HepG2 (cell line): ENCODE data around the gene STMN3. TPM values are rescaled to one million over a fixed set of nuclear protein-coding genes. Genes with fewer than 3 reads are reported as not detected.

Source experiments
- BCL3 ChIP-seq: sonication (generic); formaldehyde crosslinking; IDR thresholded peaks from 2 replicates; pipeline ENCODE4 v1.5.1; 2020; ENCODE audit warnings: mild to moderate bottlenecking, missing genetic modification reagents, moderate library complexity
- CEBPB ChIP-seq: IDR thresholded peaks from 2 replicates; pipeline ENCODE4 v1.6.1; 2011; ENCODE audit warnings: low read depth, low read length, improper control_type of control experiment, borderline replicate concordance
- EED ChIP-seq: sonication (generic); formaldehyde crosslinking; IDR thresholded peaks from 2 replicates; pipeline ENCODE4 v1.5.0; 2020; ENCODE audit warnings: mild to moderate bottlenecking, missing genetic modification reagents
- GZF1 ChIP-seq: sonication (generic); formaldehyde crosslinking; IDR thresholded peaks from 2 replicates; pipeline ENCODE4 v1.5.1; 2020; ENCODE audit warnings: mild to moderate bottlenecking, missing genetic modification reagents
- KLF6 ChIP-seq: IDR thresholded peaks from 2 replicates; pipeline ENCODE4 v1.8.0; 2016; ENCODE audit warnings: missing biosample characterization, missing genetic modification reagents
- MIXL1 ChIP-seq: IDR thresholded peaks from 2 replicates; pipeline ENCODE4 v1.6.1; 2016
- PCBP2 ChIP-seq: fragments of 200-400 bp; formaldehyde crosslinking; optimal IDR thresholded peaks from 2 replicates; pipeline ENCODE3; 2018; ENCODE audit warnings: low read length, low read depth; ENCODE audit not compliant: poor library complexity, severe bottlenecking
- POLR2A ChIP-seq, 2 experiments: IDR thresholded peaks; 2 replicates each; pipeline ENCODE4 v1.6.1; 2011; ENCODE audit warnings: low read depth in 2 of 2, low read length in 2 of 2, mild to moderate bottlenecking in 1 of 2, moderate library complexity in 1 of 2; ENCODE audit not compliant: insufficient read depth in 1 of 2
- RBM39 ChIP-seq: fragments of 200-400 bp; formaldehyde crosslinking; IDR thresholded peaks from one replicate; pipeline ENCODE4 v1.6.1; 2018; ENCODE audit warnings: antibody characterized with exemption, mild to moderate bottlenecking, low read depth, low read length; ENCODE audit not compliant: poor library complexity, severe bottlenecking
- RCOR2 ChIP-seq: IDR thresholded peaks from 2 replicates; pipeline ENCODE4 v1.6.1; 2016; ENCODE audit warnings: missing biosample characterization, missing genetic modification reagents
- RXRB ChIP-seq: IDR thresholded peaks from 2 replicates; pipeline ENCODE4 v1.6.1; 2016; ENCODE audit warnings: borderline replicate concordance, missing genetic modification reagents, missing compliant biosample characterization
- SMAD3 ChIP-seq: sonication (generic); formaldehyde crosslinking; IDR thresholded peaks from 2 replicates; pipeline ENCODE4 v1.4.0; 2020; ENCODE audit warnings: missing genetic modification reagents
- SMC3 ChIP-seq: IDR thresholded peaks from 2 replicates; pipeline ENCODE4 v1.6.1; 2011; ENCODE audit warnings: low read length, improper control_type of control experiment
- SMYD3 ChIP-seq: sonication (generic); formaldehyde crosslinking; IDR thresholded peaks from 2 replicates; pipeline ENCODE4 v1.8.1; 2023; ENCODE audit warnings: mild to moderate bottlenecking, missing genetic modification reagents
- WIZ ChIP-seq: sonication (generic); formaldehyde crosslinking; IDR thresholded peaks from 2 replicates; pipeline ENCODE4 v1.5.1; 2020; ENCODE audit warnings: mild to moderate bottlenecking, missing genetic modification reagents
- XBP1 ChIP-seq: sonication (generic); formaldehyde crosslinking; IDR thresholded peaks from 2 replicates; pipeline ENCODE4 v1.5.0; 2020; ENCODE audit warnings: missing genetic modification reagents
- YEATS2 ChIP-seq: sonication (generic); formaldehyde crosslinking; IDR thresholded peaks from 2 replicates; pipeline ENCODE4 v1.4.0; 2020; ENCODE audit warnings: missing genetic modification reagents, borderline replicate concordance
- ZFX ChIP-seq: sonication (generic); formaldehyde crosslinking; IDR thresholded peaks from 2 replicates; pipeline ENCODE4 v1.4.0; 2020; ENCODE audit warnings: mild to moderate bottlenecking, low read depth, missing genetic modification reagents, moderate library complexity
- ZMYM4 ChIP-seq: sonication (generic); formaldehyde crosslinking; IDR thresholded peaks from 2 replicates; pipeline ENCODE4 v1.8.1; 2023; ENCODE audit warnings: mild to moderate bottlenecking, missing genetic modification reagents
- ZNF10 ChIP-seq: sonication (generic); formaldehyde crosslinking; IDR thresholded peaks from 2 replicates; pipeline ENCODE4 v1.4.0; 2020; ENCODE audit warnings: mild to moderate bottlenecking, low read depth, missing genetic modification reagents, borderline replicate concordance
- ZNF234 ChIP-seq: sonication (generic); formaldehyde crosslinking; conservative IDR thresholded peaks from 2 replicates; pipeline ENCODE4 v1.5.1; 2020; ENCODE audit warnings: mild to moderate bottlenecking, missing genetic modification reagents
- ZNF263 ChIP-seq: sonication (generic); formaldehyde crosslinking; IDR thresholded peaks from 2 replicates; pipeline ENCODE4 v1.4.0; 2020; ENCODE audit warnings: missing genetic modification reagents
- ZNF333 ChIP-seq: sonication (generic); formaldehyde crosslinking; IDR thresholded peaks from 2 replicates; pipeline ENCODE4 v1.4.0; 2020; ENCODE audit warnings: mild to moderate bottlenecking, missing genetic modification reagents, borderline replicate concordance
- ZNF430 ChIP-seq: sonication (generic); formaldehyde crosslinking; IDR thresholded peaks from 2 replicates; pipeline ENCODE4 v1.9.0; 2021; ENCODE audit warnings: mild to moderate bottlenecking, missing genetic modification reagents
- ZNF597 ChIP-seq: sonication (generic); formaldehyde crosslinking; IDR thresholded peaks from 2 replicates; pipeline ENCODE4 v1.5.0; 2020; ENCODE audit warnings: missing genetic modification reagents
- ZNF7 ChIP-seq: IDR thresholded peaks from 2 replicates; pipeline ENCODE4 v1.6.1; 2016; ENCODE audit warnings: missing biosample characterization, missing genetic modification reagents
- ZNF703 ChIP-seq: sonication (generic); formaldehyde crosslinking; IDR thresholded peaks from 2 replicates; pipeline ENCODE4 v1.5.1; 2020; ENCODE audit warnings: missing genetic modification reagents, mild to moderate bottlenecking, moderate library complexity, borderline replicate concordance
- ZNF83 ChIP-seq: sonication (generic); formaldehyde crosslinking; IDR thresholded peaks from 2 replicates; pipeline ENCODE4 v1.4.0; 2020; ENCODE audit warnings: missing genetic modification reagents, mild to moderate bottlenecking, borderline replicate concordance
- ZNF839 ChIP-seq: sonication (generic); formaldehyde crosslinking; IDR thresholded peaks from 2 replicates; pipeline ENCODE4 v1.4.0; 2020; ENCODE audit warnings: missing genetic modification reagents, mild to moderate bottlenecking, borderline replicate concordance
- polyA plus RNA-seq, 8 experiments: library from polyadenylated mRNA; depleted of rRNA in 3 of 8; stranded (reverse) in 7 of 8; unstranded in 1 of 8; fragments of >200 nt; fragmentation: Illumina TruSeq in 4 of 8; extraction: Trizol in 4 of 8; gene quantifications; 2 replicates each; pipeline versions ENCODE4 v1.2.1 to v1.2.3, GENCODE V29; 2011 to 2016; ENCODE audit warnings: low read depth in 4 of 8, missing spikeins in 1 of 8, mixed read lengths in 1 of 8; ENCODE audit not compliant: insufficient read depth in 1 of 8
- total RNA-seq, 5 experiments: library from RNA; depleted of rRNA; stranded (reverse); fragments of >200 nt; fragmentation: Illumina TruSeq; extraction: Trizol; gene quantifications; 2 replicates each; pipeline ENCODE4 v1.2.3, GENCODE V29; 2016; ENCODE audit warnings: low read depth in 1 of 5

STMN3 gene
- total and polyA plus RNA-seq, 2 of the 13 experiments (the other 11 are each of a cell fraction or from before 2014, with no cell fraction given): 21.0 to 48.3 TPM

- TF ChIP-seq CEBPB (no peak), ZNF333 (CRISPR knock-in tag) (peak; percentile 91; the same call in 1 of the 2 replicates), GZF1 (CRISPR knock-in tag) (peak; percentile 92), RCOR2 (CRISPR knock-in tag) (peak; percentile 69; the same call in 1 of the 2 replicates), ZNF7 (CRISPR knock-in tag) (peak; percentile 88), POLR2A (IDR thresholded peaks at IDR 0.05; ENCODE audit: insufficient read depth in 1 of 2, low read depth in 2 of 2, low read length in 2 of 2) (peak in 1 of 2 experiments; percentile 66; a peak in 2 of 4 replicates), PCBP2 (no peak), ZMYM4 (CRISPR knock-in tag) (peak; percentile 91), ZNF703 (CRISPR knock-in tag) (no peak; the same call in 1 of the 2 replicates), YEATS2 (CRISPR knock-in tag) (peak; percentile 91), RXRB (peak; percentile 91), ZNF597 (CRISPR knock-in tag) (no peak), SMC3 (no peak), SMYD3 (CRISPR knock-in tag) (no peak), XBP1 (CRISPR knock-in tag) (peak; percentile 95; the same call in 1 of the 2 replicates), ZNF263 (CRISPR knock-in tag) (peak; percentile 78), EED (CRISPR knock-in tag) (peak; percentile 82), KLF6 (CRISPR knock-in tag) (peak; percentile 100), ZFX (peak; percentile 97), BCL3 (CRISPR knock-in tag) (peak; percentile 93), ZNF839 (CRISPR knock-in tag) (0 out of 2 replicates have a peak, but pooled peaks have one; percentile 37), ZNF83 (CRISPR knock-in tag) (peak; percentile 98), RBM39 (no peak), WIZ (peak; percentile 98), ZNF10 (CRISPR knock-in tag) (no peak), ZNF234 (peak; percentile 83; the same call in 1 of the 2 replicates), MIXL1 (CRISPR knock-in tag) (peak; percentile 97), ZNF430 (CRISPR knock-in tag) (peak; percentile 99), SMAD3 (CRISPR knock-in tag) (peak; percentile 99)
Measured at GRCh38 chr20:63653041-63653973, at the start of gene STMN3 (continued).
